ENCODE results near the gene PPP4R4. TPM values are rescaled to one million over a fixed set of nuclear protein-coding genes. Genes with fewer than 3 reads are reported as not detected.

PPP4R4 gene
- total RNA-seq, result 1 to 10 TPM in 1 of 4 donors, under 1 TPM in 3; 0.08 to 1.7 (median 0.48) TPM

GRCh38 chr14:94173885-94174603, at the start of gene PPP4R4:
Gene PPP4R4, plus strand, starts transcription at chr14:94174322. Its CDS starts 144 bp downstream, at chr14:94174466.
- H3K4me3 ChIP-seq, result peak within 1 kb of the TSS; percentile 44 to 80 (median 58)
- no peak for DNase-seq

GRCh38 chr14:94124582-94125377, 49.3 kb upstream of the PPP4R4 start:
- intact Hi-C loops (cut with DNase I), result no loop called here
- DNase-seq, result no peak

More at GRCh38 chr14:94173885-94174603, at the start of gene PPP4R4:
- peaks cover 14 to 26% (median 16%) of the 10 kb centered on the region in 3 donors for H3K4me1 ChIP-seq
- H3K9me3 ChIP-seq, result no peaks in the 10 kb centered on the region
- H3K27me3 ChIP-seq, result peaks cover 6 to 75% (median 21%) of the 10 kb centered on the region in 4 donors
- peak within 1 kb of the TSS; percentile 18 to 72 (median 57) for H3K27ac ChIP-seq
- no peaks in the 10 kb centered on the region for H3K36me3 ChIP-seq
- WGBS, 2 donors, result 0% methylated on average over 2 to 5 of the region's 84 CpGs
- no peak for TF ChIP-seq POLR2A (IDR thresholded peaks at IDR 0.05)
- no peak for TF ChIP-seq CTCF (IDR thresholded peaks at IDR 0.05)
- intact Hi-C loops (cut with DNase I), result no loop called here

GRCh38 chr14:94125659-94126418, 48.3 kb upstream of the PPP4R4 start:
- TF ChIP-seq POLR2A (IDR thresholded peaks at IDR 0.05) (no peak), CTCF (IDR thresholded peaks at IDR 0.05) (no peak)
- intact Hi-C loops (cut with DNase I), result no loop called here
- DNase-seq, result no peak
- whole genome bisulfite sequencing, 2 donors, result 85 to 91% methylated on average over 5 to 6 of the region's 6 CpGs
- H3K9me3 ChIP-seq, result no peaks in the 10 kb centered on the region
- no peaks in the 10 kb centered on the region for H3K27me3 ChIP-seq
- H3K4me1 ChIP-seq, result peaks cover 11 to 26% (median 17%) of the 10 kb centered on the region in 3 donors
- peaks cover 0 to 10% (median 0%) of the 10 kb centered on the region in 3 donors for H3K36me3 ChIP-seq
- H3K4me3 ChIP-seq, result no peak overlapping the region
- no peak overlapping the region for H3K27ac ChIP-seq

More at GRCh38 chr14:94124582-94125377, 49.3 kb upstream of the PPP4R4 start:
- WGBS, 2 donors, result 76 to 84% methylated on average over 8 to 9 of the region's 9 CpGs
- TF ChIP-seq CTCF (IDR thresholded peaks at IDR 0.05) (no peak), POLR2A (IDR thresholded peaks at IDR 0.05) (no peak)
- H3K9me3 ChIP-seq, result peaks cover 0 to 9% (median under 1%) of the 10 kb centered on the region in 3 donors
- H3K4me3 ChIP-seq, result no peak overlapping the region
- no peaks in the 10 kb centered on the region for H3K27me3 ChIP-seq
- peaks cover 5 to 19% (median 10%) of the 10 kb centered on the region in 3 donors for H3K4me1 ChIP-seq
- H3K27ac ChIP-seq, result no peak overlapping the region
- H3K36me3 ChIP-seq, result peaks cover 0 to 10% (median 0%) of the 10 kb centered on the region in 3 donors

GRCh38 chr14:94126419-94126677, 47.8 kb upstream of the PPP4R4 start:
- no peak for TF ChIP-seq POLR2A (IDR thresholded peaks at IDR 0.05)
- no peak for TF ChIP-seq CTCF (IDR thresholded peaks at IDR 0.05)
- DNase-seq, result no peak
- no peak overlapping the region for H3K27ac ChIP-seq
- H3K9me3 ChIP-seq, result no peaks in the 10 kb centered on the region
- peaks cover 0 to 10% (median 0%) of the 10 kb centered on the region in 3 donors for H3K36me3 ChIP-seq
- intact Hi-C loops (cut with DNase I), result no loop called here
- no peaks in the 10 kb centered on the region for H3K27me3 ChIP-seq
- peaks cover 11 to 26% (median 17%) of the 10 kb centered on the region in 3 donors for H3K4me1 ChIP-seq
- 81 to 90% methylated on average over 1 of the region's 1 CpG for WGBS, 2 donors
- H3K4me3 ChIP-seq, result no peak overlapping the region
